Measurements from ENCODE around the gene SLC4A9. TPM values are rescaled to one million over a fixed set of nuclear protein-coding genes. Genes with fewer than 3 reads are reported as not detected.
A peak's percentile ranks its signal among the peaks of the same experiment; 100 is the strongest.
"Not testable (repeated sequence)": the region's sequence is repeated elsewhere in the genome, so short reads cannot be mapped to it uniquely, and the experiment has no call there.

SLC4A9 gene
- total RNA-seq, 1 donor from 2014 or later, result under 0.01 TPM

GRCh38 chr5:140401362-140402257, 41.6 kb downstream of the SLC4A9 start, which contains the start of gene ANKHD1:
Gene ANKHD1, plus strand, starts transcription at chr5:140401833. Its CDS starts 135 bp downstream, at chr5:140401968.
- peak; percentile 99 for DNase-seq

GRCh38 chr5:140402258-140403074, 42.5 kb downstream of the SLC4A9 start:
- no peak for DNase-seq

- DNase-seq, result no peak
Observed at GRCh38 chr5:140403613-140404012, 43.6 kb downstream of the SLC4A9 start.

- DNase-seq, result no peak
Observed at GRCh38 chr5:140408750-140409241, 48.8 kb downstream of the SLC4A9 start.

- no peak for DNase-seq
Observed at GRCh38 chr5:140413230-140413629, 53.2 kb downstream of the SLC4A9 start.

- DNase-seq, result no peak
Observed at GRCh38 chr5:140417235-140417634, 57.2 kb downstream of the SLC4A9 start.

- DNase-seq, result no peak
Observed at GRCh38 chr5:140418862-140419520, 59.0 kb downstream of the SLC4A9 start.

GRCh38 chr5:140420226-140420570, 60.2 kb downstream of the SLC4A9 start:
- DNase-seq, result no peak

- DNase-seq, result no peak
Observed at GRCh38 chr5:140420665-140421361, 60.8 kb downstream of the SLC4A9 start.

- not testable (repeated sequence) for DNase-seq
Observed at GRCh38 chr5:140421375-140421774, 61.4 kb downstream of the SLC4A9 start.

- no peak for DNase-seq
Observed at GRCh38 chr5:140423609-140424008, 63.6 kb downstream of the SLC4A9 start.

- DNase-seq, result no peak
Observed at GRCh38 chr5:140424135-140424534, 64.1 kb downstream of the SLC4A9 start.

Small RNA genes within 50 kb of the gene (small RNA-seq; reads per million reads assigned to genes)
- gene RNU4-14P, result not detected

Other genes starting within 250 kb of the SLC4A9 start
- gene PURA, start 246.1 kb upstream of the SLC4A9 start, total RNA-seq, result 14.5 TPM
- 11.9 TPM for gene IGIP, start 234.3 kb upstream of the SLC4A9 start, total RNA-seq
- gene CYSTM1, start 185.0 kb upstream of the SLC4A9 start, total RNA-seq, result 3.9 TPM
- 36.8 TPM for gene PFDN1, start 57.1 kb upstream of the SLC4A9 start, total RNA-seq
- 8.7 TPM for gene HBEGF, start 13.6 kb upstream of the SLC4A9 start, total RNA-seq
- 104 TPM for gene ANKHD1, start 41.6 kb downstream of the SLC4A9 start, total RNA-seq
- gene EIF4EBP3, start 187.5 kb downstream of the SLC4A9 start, total RNA-seq, result not detected
- 17.0 TPM for gene SRA1, start 197.3 kb downstream of the SLC4A9 start, total RNA-seq
- gene APBB3, start 204.4 kb downstream of the SLC4A9 start, total RNA-seq, result 24.5 TPM
- 3.7 TPM for gene SLC35A4, start 204.6 kb downstream of the SLC4A9 start, total RNA-seq